ENCODE results near the gene SLC19A2. TPM values are rescaled to one million over a fixed set of nuclear protein-coding genes. Genes with fewer than 3 reads are reported as not detected.

The SLC19A2 gene
- total RNA-seq, 1 donor: 10.5 TPM

GRCh38 chr1:169491845-169492281, 6.1 kb upstream of the SLC19A2 start:
- DNase-seq (ENCODE audit: insufficient read length, low spot score, missing footprints): peak; percentile 69
- no peak overlapping the region for H3K4me3 ChIP-seq (ENCODE audit: insufficient read depth, low read length)
- H3K4me1 ChIP-seq (ENCODE audit: insufficient read depth, low read length): peaks cover 18% of the 10 kb centered on the region
- no peaks in the 10 kb centered on the region for H3K9me3 ChIP-seq (ENCODE audit: low read depth, low read length)
- H2AFZ ChIP-seq (ENCODE audit: low read length): peak overlapping the region; percentile 71
- no peak for TF ChIP-seq CTCF (IDR thresholded peaks at IDR 0.05; ENCODE audit: extremely low read depth, low read depth, low read length)
- no peaks in the 10 kb centered on the region for H3K79me2 ChIP-seq (ENCODE audit: insufficient read depth, low read length)
- no peaks in the 10 kb centered on the region for H3K27me3 ChIP-seq (ENCODE audit: insufficient read depth, low read length)
- H3K27ac ChIP-seq (ENCODE audit: low read depth, low read length): peak overlapping the region; percentile 5
- H3K36me3 ChIP-seq (ENCODE audit: insufficient read depth, low read length): no peaks in the 10 kb centered on the region
- H4K20me1 ChIP-seq (ENCODE audit: insufficient read depth, low read length): no peaks in the 10 kb centered on the region
- H3K4me2 ChIP-seq (ENCODE audit: insufficient read depth, low read length): peak overlapping the region; percentile 9

GRCh38 chr1:169488157-169488556, 2.4 kb upstream of the SLC19A2 start:
- no peaks in the 10 kb centered on the region for H3K36me3 ChIP-seq (ENCODE audit: insufficient read depth, low read length)
- no peaks in the 10 kb centered on the region for H3K27me3 ChIP-seq (ENCODE audit: insufficient read depth, low read length)
- peaks cover 38% of the 10 kb centered on the region for H3K4me1 ChIP-seq (ENCODE audit: insufficient read depth, low read length)
- H3K9me3 ChIP-seq (ENCODE audit: low read depth, low read length): no peaks in the 10 kb centered on the region
- H3K27ac ChIP-seq (ENCODE audit: low read depth, low read length): no peak overlapping the region
- no peak for DNase-seq (ENCODE audit: insufficient read length, low spot score, missing footprints)
- H2AFZ ChIP-seq (ENCODE audit: low read length): no peak overlapping the region
- TF ChIP-seq CTCF (IDR thresholded peaks at IDR 0.05; ENCODE audit: extremely low read depth, low read depth, low read length): no peak
- H3K4me2 ChIP-seq (ENCODE audit: insufficient read depth, low read length): no peak overlapping the region
- no peak overlapping the region for H3K4me3 ChIP-seq (ENCODE audit: insufficient read depth, low read length)
- peaks cover 21% of the 10 kb centered on the region for H3K79me2 ChIP-seq (ENCODE audit: insufficient read depth, low read length)
- H4K20me1 ChIP-seq (ENCODE audit: insufficient read depth, low read length): no peaks in the 10 kb centered on the region

GRCh38 chr1:169487561-169487960, 1.8 kb upstream of the SLC19A2 start:
- peak overlapping the region; percentile 99 for H3K27ac ChIP-seq (ENCODE audit: low read depth, low read length)
- H4K20me1 ChIP-seq (ENCODE audit: insufficient read depth, low read length): no peaks in the 10 kb centered on the region
- no peaks in the 10 kb centered on the region for H3K36me3 ChIP-seq (ENCODE audit: insufficient read depth, low read length)
- no peaks in the 10 kb centered on the region for H3K9me3 ChIP-seq (ENCODE audit: low read depth, low read length)
- DNase-seq (ENCODE audit: insufficient read length, low spot score, missing footprints): no peak
- H3K4me2 ChIP-seq (ENCODE audit: insufficient read depth, low read length): peak overlapping the region; percentile 95
- H3K4me3 ChIP-seq (ENCODE audit: insufficient read depth, low read length): no peak overlapping the region
- no peaks in the 10 kb centered on the region for H3K27me3 ChIP-seq (ENCODE audit: insufficient read depth, low read length)
- TF ChIP-seq CTCF (IDR thresholded peaks at IDR 0.05; ENCODE audit: extremely low read depth, low read depth, low read length): no peak
- H3K4me1 ChIP-seq (ENCODE audit: insufficient read depth, low read length): peaks cover 38% of the 10 kb centered on the region
- peaks cover 27% of the 10 kb centered on the region for H3K79me2 ChIP-seq (ENCODE audit: insufficient read depth, low read length)
- H2AFZ ChIP-seq (ENCODE audit: low read length): no peak overlapping the region

GRCh38 chr1:169487133-169487532, 1.4 kb upstream of the SLC19A2 start:
- peak overlapping the region; percentile 99 for H3K27ac ChIP-seq (ENCODE audit: low read depth, low read length)
- H3K4me2 ChIP-seq (ENCODE audit: insufficient read depth, low read length): peak overlapping the region; percentile 95
- no peaks in the 10 kb centered on the region for H4K20me1 ChIP-seq (ENCODE audit: insufficient read depth, low read length)
- H3K27me3 ChIP-seq (ENCODE audit: insufficient read depth, low read length): no peaks in the 10 kb centered on the region
- no peak for DNase-seq (ENCODE audit: insufficient read length, low spot score, missing footprints)
- H3K36me3 ChIP-seq (ENCODE audit: insufficient read depth, low read length): no peaks in the 10 kb centered on the region
- no peaks in the 10 kb centered on the region for H3K9me3 ChIP-seq (ENCODE audit: low read depth, low read length)
- no peak overlapping the region for H2AFZ ChIP-seq (ENCODE audit: low read length)
- peaks cover 31% of the 10 kb centered on the region for H3K79me2 ChIP-seq (ENCODE audit: insufficient read depth, low read length)
- peaks cover 37% of the 10 kb centered on the region for H3K4me1 ChIP-seq (ENCODE audit: insufficient read depth, low read length)
- peak overlapping the region; percentile 86 for H3K4me3 ChIP-seq (ENCODE audit: insufficient read depth, low read length)
- no peak for TF ChIP-seq CTCF (IDR thresholded peaks at IDR 0.05; ENCODE audit: extremely low read depth, low read depth, low read length)

All from osteoblast (primary cell).